Thyroid gland (tissue), 4 donors: ENCODE results near the gene CPVL.

Experiments
- CTCF ChIP-seq, 6 experiments: fragments of 200-600 bp in 3 of 6; fragments of 450-650 bp in 3 of 6; sonication (generic) in 3 of 6; IDR thresholded peaks; one replicate each; pipeline ENCODE4 v1.5.1; 2016 to 2019; ENCODE audit warnings: antibody characterized with exemption in 6 of 6, mild to moderate bottlenecking in 2 of 6, inconsistent platforms in 1 of 6, moderate library complexity in 1 of 6
- POLR2A ChIP-seq, 2 donors: fragments of 450-650 bp; IDR thresholded peaks; one replicate each; pipeline ENCODE4 v1.6.1; 2017; ENCODE audit warnings: antibody characterized with exemption in 2 of 2, mild to moderate bottlenecking in 2 of 2, moderate library complexity in 1 of 2

DNA sequence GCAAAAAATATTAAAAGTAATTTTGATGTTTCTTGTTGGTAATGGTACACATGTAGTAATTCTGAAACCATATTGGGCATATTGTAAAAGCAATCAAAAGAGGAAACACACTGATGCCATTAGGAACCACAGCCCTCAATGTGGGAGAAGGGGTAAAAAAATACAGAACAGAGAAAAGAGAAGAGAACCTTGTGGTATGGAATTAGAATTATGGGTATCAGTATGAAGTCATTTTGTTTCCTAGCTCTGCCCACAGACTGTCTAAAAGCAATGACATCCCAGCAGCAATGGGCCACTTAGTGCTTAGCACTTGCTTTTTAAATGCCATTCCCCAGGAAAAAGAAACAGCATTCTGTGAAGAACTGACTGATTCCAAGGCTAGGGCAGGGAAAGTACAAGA, 61.5 kb downstream of the CPVL start:
- TF ChIP-seq CTCF (IDR thresholded peaks at IDR 0.05) (no peak), POLR2A (IDR thresholded peaks at IDR 0.05) (no peak)
